Panc1 (cell line): Measurements from ENCODE around the gene CHST11. TPM values are rescaled to one million over a fixed set of nuclear protein-coding genes. Genes with fewer than 3 reads are reported as not detected.

Experiments
- ATAC-seq: fragments of 200-7000 bp; cut with Tn5 transposase; 2 replicates; pipeline ENCODE4 v1.9.1; 2020; ENCODE audit warnings: mild to moderate bottlenecking, moderate library complexity
- BruUV-seq: library from RNA; stranded (reverse); fragments of 400-500 nt; replicated peaks from 2 replicates; lab custom pipeline; 2021; lab: Mats Ljungman, UMichigan
- CTCF ChIA-PET: fragments of 300-600 bp; sonication (Branson Sonifier 250); formaldehyde crosslinking; loops from one replicate; lab custom pipeline; 2022; ENCODE audit warnings: antibody characterized with exemption; lab: Charles Lee
- POLR2A ChIA-PET: fragments of 300-600 bp; sonication (Branson Sonifier 250); formaldehyde crosslinking; loops from one replicate; lab custom pipeline; 2022; ENCODE audit warnings: antibody characterized with exemption; lab: Charles Lee
- DNase-seq: peaks from one replicate; pipeline ENCODE4 v3.0.0-alpha.2; 2010; ENCODE audit warnings: low read depth, low spot score
- H3K27ac ChIP-seq: 2 replicates; pipeline ENCODE4 v1.5.1; 2011; ENCODE audit warnings: mild to moderate bottlenecking, low read length, inconsistent platforms
- H3K27me3 ChIP-seq: fragments of 200-500 bp; sonication (Bioruptor generic); 2 replicates; pipeline ENCODE4 v1.6.0; 2014; ENCODE audit warnings: low read length, inconsistent platforms; ENCODE audit not compliant: control insufficient read depth, insufficient read depth
- H3K36me3 ChIP-seq: fragments of 200-500 bp; sonication (Bioruptor generic); 2 replicates; pipeline ENCODE4 v1.5.1; 2014; ENCODE audit warnings: inconsistent platforms, mild to moderate bottlenecking, low read length, moderate library complexity; ENCODE audit not compliant: control insufficient read depth, insufficient read depth
- H3K4me1 ChIP-seq: 2 replicates; pipeline ENCODE4 v1.5.1; 2011; ENCODE audit warnings: inconsistent platforms, mild to moderate bottlenecking, low read length, moderate library complexity; ENCODE audit not compliant: control insufficient read depth, insufficient read depth
- H3K4me3 ChIP-seq, 2 experiments: 2 replicates each; pipeline ENCODE4 v1.5.1; 2011 to 2012; ENCODE audit warnings: low read depth in 2 of 2, low read length in 2 of 2, mild to moderate bottlenecking in 2 of 2, inconsistent platforms in 1 of 2, moderate library complexity in 1 of 2
- H3K9me3 ChIP-seq: fragments of 200-500 bp; sonication (Bioruptor generic); 2 replicates; pipeline ENCODE4 v1.5.1; 2014; ENCODE audit warnings: low read depth, mild to moderate bottlenecking, inconsistent platforms, low read length, moderate library complexity; ENCODE audit not compliant: control insufficient read depth, insufficient read depth
- POLR2AphosphoS5 ChIP-seq: IDR thresholded peaks from 2 replicates; pipeline ENCODE4 v1.6.1; 2012; ENCODE audit warnings: mild to moderate bottlenecking, low read depth, low read length, moderate library complexity
- SIN3A ChIP-seq: IDR thresholded peaks from 2 replicates; pipeline ENCODE4 v1.6.1; 2012; ENCODE audit warnings: low read depth, mild to moderate bottlenecking, low read length, moderate library complexity, borderline replicate concordance; ENCODE audit not compliant: insufficient read depth
- TCF7L2 ChIP-seq: IDR thresholded peaks from 2 replicates; pipeline ENCODE4 v1.6.1; 2011; ENCODE audit warnings: mild to moderate bottlenecking, low read depth, low read length, inconsistent platforms
- in situ Hi-C: cut with HindIII; loops from 2 replicates; pipeline ENCODE4 v1.10.0; 2016; ENCODE audit warnings: low sequenced_read_pairs, low pct_unique_long_range_greater_than_20kb
- intact Hi-C: fragments of 100-400 bp; cut with micrococcal nuclease; formaldehyde crosslinking; loops from one replicate; pipeline ENCODE4 v1.10.0; 2022; ENCODE audit not compliant: unreplicated experiment
- total RNA-seq: library from RNA; stranded (reverse); gene quantifications from one replicate; pipeline ENCODE4 v1.2.1, GENCODE V29; 2021; ENCODE audit not compliant: unreplicated experiment
- TF ChIP-seq, protein P1 (sequence below): fragments of 450-650 bp; IDR thresholded peaks from 2 replicates; pipeline ENCODE4 v1.5.1; 2017; ENCODE audit warnings: mild to moderate bottlenecking
- TF ChIP-seq, protein P2 (sequence below), 2 experiments: IDR thresholded peaks; 2 replicates each; pipeline ENCODE4 v1.6.1; 2011 to 2012; ENCODE audit warnings: low read depth in 2 of 2, control low read depth in 1 of 2, low read length in 1 of 2, mild to moderate bottlenecking in 1 of 2, moderate library complexity in 1 of 2; ENCODE audit not compliant: insufficient read depth in 1 of 2

Gene CHST11
- total RNA-seq, 1 experiment from 2014 or later, result 11.4 TPM

GRCh38 chr12:104779134-104779533 lies 322.4 kb downstream of the CHST11 start:
- ChIA-PET POLR2A (no interaction called here), CTCF (interaction anchor here (0.5 to 0.7 kb wide), 2 partner anchors 18 to 246 kb away, joined by 3 to 4 read pairs; no protein-coding TSS in a partner anchor)
- no peak for DNase-seq
- H3K4me3 ChIP-seq, result no peak overlapping the region
- H3K9me3 ChIP-seq, result peaks cover 3% of the 10 kb centered on the region; the same call in 1 of the 2 replicates
- intact Hi-C loops (no loop called here), in situ Hi-C loops (no loop called here)
- no peak overlapping the region for H3K27ac ChIP-seq
- H3K36me3 ChIP-seq, result no peaks in the 10 kb centered on the region
- ATAC-seq, result no peak
- BruUV-seq, result no TSS peak
- H3K4me1 ChIP-seq, result no peaks in the 10 kb centered on the region
- TF ChIP-seq TCF7L2 (no peak), SIN3A (no peak), POLR2AphosphoS5 (no peak)
- TF ChIP-seq, protein P1, sequence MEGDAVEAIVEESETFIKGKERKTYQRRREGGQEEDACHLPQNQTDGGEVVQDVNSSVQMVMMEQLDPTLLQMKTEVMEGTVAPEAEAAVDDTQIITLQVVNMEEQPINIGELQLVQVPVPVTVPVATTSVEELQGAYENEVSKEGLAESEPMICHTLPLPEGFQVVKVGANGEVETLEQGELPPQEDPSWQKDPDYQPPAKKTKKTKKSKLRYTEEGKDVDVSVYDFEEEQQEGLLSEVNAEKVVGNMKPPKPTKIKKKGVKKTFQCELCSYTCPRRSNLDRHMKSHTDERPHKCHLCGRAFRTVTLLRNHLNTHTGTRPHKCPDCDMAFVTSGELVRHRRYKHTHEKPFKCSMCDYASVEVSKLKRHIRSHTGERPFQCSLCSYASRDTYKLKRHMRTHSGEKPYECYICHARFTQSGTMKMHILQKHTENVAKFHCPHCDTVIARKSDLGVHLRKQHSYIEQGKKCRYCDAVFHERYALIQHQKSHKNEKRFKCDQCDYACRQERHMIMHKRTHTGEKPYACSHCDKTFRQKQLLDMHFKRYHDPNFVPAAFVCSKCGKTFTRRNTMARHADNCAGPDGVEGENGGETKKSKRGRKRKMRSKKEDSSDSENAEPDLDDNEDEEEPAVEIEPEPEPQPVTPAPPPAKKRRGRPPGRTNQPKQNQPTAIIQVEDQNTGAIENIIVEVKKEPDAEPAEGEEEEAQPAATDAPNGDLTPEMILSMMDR, result no peak
- TF ChIP-seq, protein P2, sequence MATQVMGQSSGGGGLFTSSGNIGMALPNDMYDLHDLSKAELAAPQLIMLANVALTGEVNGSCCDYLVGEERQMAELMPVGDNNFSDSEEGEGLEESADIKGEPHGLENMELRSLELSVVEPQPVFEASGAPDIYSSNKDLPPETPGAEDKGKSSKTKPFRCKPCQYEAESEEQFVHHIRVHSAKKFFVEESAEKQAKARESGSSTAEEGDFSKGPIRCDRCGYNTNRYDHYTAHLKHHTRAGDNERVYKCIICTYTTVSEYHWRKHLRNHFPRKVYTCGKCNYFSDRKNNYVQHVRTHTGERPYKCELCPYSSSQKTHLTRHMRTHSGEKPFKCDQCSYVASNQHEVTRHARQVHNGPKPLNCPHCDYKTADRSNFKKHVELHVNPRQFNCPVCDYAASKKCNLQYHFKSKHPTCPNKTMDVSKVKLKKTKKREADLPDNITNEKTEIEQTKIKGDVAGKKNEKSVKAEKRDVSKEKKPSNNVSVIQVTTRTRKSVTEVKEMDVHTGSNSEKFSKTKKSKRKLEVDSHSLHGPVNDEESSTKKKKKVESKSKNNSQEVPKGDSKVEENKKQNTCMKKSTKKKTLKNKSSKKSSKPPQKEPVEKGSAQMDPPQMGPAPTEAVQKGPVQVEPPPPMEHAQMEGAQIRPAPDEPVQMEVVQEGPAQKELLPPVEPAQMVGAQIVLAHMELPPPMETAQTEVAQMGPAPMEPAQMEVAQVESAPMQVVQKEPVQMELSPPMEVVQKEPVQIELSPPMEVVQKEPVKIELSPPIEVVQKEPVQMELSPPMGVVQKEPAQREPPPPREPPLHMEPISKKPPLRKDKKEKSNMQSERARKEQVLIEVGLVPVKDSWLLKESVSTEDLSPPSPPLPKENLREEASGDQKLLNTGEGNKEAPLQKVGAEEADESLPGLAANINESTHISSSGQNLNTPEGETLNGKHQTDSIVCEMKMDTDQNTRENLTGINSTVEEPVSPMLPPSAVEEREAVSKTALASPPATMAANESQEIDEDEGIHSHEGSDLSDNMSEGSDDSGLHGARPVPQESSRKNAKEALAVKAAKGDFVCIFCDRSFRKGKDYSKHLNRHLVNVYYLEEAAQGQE (IDR thresholded peaks at IDR 0.05; ENCODE audit: insufficient read depth in 1 of 2, low read depth in 2 of 2, low read length in 1 of 2), result no peak
- H3K27me3 ChIP-seq, result no peaks in the 10 kb centered on the region

DNA sequence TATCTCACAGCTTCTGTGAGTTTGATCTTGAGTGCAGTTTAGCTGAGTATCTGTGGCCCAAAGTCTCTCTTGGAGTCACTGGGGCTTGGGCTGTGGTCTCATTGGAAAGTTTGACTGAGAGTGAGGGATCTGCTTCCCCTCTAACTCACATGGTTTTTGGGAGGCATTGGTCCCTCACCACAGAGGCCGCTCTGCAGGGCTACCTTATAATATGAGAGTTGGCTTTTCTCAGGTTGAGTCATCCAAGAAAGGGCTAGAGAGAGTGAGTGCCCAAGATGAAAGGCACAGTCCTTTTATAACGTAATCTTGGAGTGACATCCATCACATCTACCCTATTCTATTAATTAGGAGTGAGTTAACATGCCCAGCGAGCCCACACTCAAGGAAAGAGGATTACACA lies 325.5 kb downstream of the CHST11 start:
- TF ChIP-seq, protein P2 (IDR thresholded peaks at IDR 0.05; ENCODE audit: insufficient read depth in 1 of 2, low read depth in 2 of 2, low read length in 1 of 2), result no peak
- TF ChIP-seq SIN3A (no peak), TCF7L2 (no peak), POLR2AphosphoS5 (no peak)
- TF ChIP-seq, protein P1, result no peak
- POLR2A ChIA-PET, result no interaction called here
- H3K27me3 ChIP-seq, result no peaks in the 10 kb centered on the region
- no TSS peak for BruUV-seq
- CTCF ChIA-PET, result no interaction called here
- intact Hi-C loops (no loop called here), in situ Hi-C loops (no loop called here)
- no peak overlapping the region for H3K27ac ChIP-seq
- H3K36me3 ChIP-seq, result no peaks in the 10 kb centered on the region
- ATAC-seq (no peak), DNase-seq (no peak)
- H3K4me1 ChIP-seq, result no peaks in the 10 kb centered on the region
- no peak overlapping the region for H3K4me3 ChIP-seq
- peaks cover 3% of the 10 kb centered on the region; the same call in 1 of the 2 replicates for H3K9me3 ChIP-seq
